K562 (cell line): ENCODE results near the gene KDM2B. TPM values are rescaled to one million over a fixed set of nuclear protein-coding genes. Genes with fewer than 3 reads are reported as not detected.

Experiments used
- CCNT2 ChIP-seq: IDR thresholded peaks from 2 replicates; pipeline ENCODE4 v1.6.1; 2011; ENCODE audit warnings: borderline replicate concordance, low read depth, mild to moderate bottlenecking, moderate library complexity, mixed read lengths, low read length; ENCODE audit not compliant: insufficient read length; ENCODE audit errors: extremely low read depth
- DNMT1 ChIP-seq: fragments of 450-650 bp; IDR thresholded peaks from 2 replicates; pipeline ENCODE4 v1.6.1; 2016; ENCODE audit warnings: antibody characterized with exemption, mild to moderate bottlenecking
- ETV5 ChIP-seq: sonication (generic); formaldehyde crosslinking; IDR thresholded peaks from 2 replicates; pipeline ENCODE4 v1.4.0; 2020; ENCODE audit warnings: low read depth, mild to moderate bottlenecking, missing genetic modification reagents
- FOS ChIP-seq: IDR thresholded peaks from 3 replicates; pipeline ENCODE4 v1.6.1; 2011; ENCODE audit not compliant: insufficient read length; ENCODE audit errors: extremely low read depth
- GABPA ChIP-seq: fragments of 200-800 bp; sonication (Bioruptor generic); conservative IDR thresholded peaks from 2 replicates; pipeline ENCODE4 v1.6.1; 2016; ENCODE audit warnings: low read depth, missing genetic modification characterization, missing compliant biosample characterization
- KDM1A ChIP-seq, 2 experiments: fragments of 450-650 bp; IDR thresholded peaks; 2 replicates each; pipeline ENCODE4 v1.6.1; 2016; ENCODE audit warnings: mild to moderate bottlenecking in 2 of 2
- KDM2B ChIP-seq: fragments of 250-450 bp; sonication (Bioruptor Pico); IDR thresholded peaks from 2 replicates; pipeline ENCODE4 v1.8.0; 2021; ENCODE audit warnings: mild to moderate bottlenecking, moderate library complexity
- MEIS2 ChIP-seq: fragments of 450-650 bp; IDR thresholded peaks from 2 replicates; pipeline ENCODE4 v1.6.1; 2014; ENCODE audit warnings: mild to moderate bottlenecking; ENCODE audit not compliant: partially characterized antibody
- NELFE ChIP-seq: IDR thresholded peaks from 2 replicates; pipeline ENCODE4 v1.6.1; 2011; ENCODE audit warnings: mild to moderate bottlenecking; ENCODE audit not compliant: insufficient read depth, insufficient read length
- POLR2H ChIP-seq: IDR thresholded peaks from 2 replicates; pipeline ENCODE4 v1.6.1; 2016; ENCODE audit warnings: missing genetic modification characterization, low read depth, mild to moderate bottlenecking, control low read depth, missing compliant biosample characterization, moderate library complexity
- RBM22 ChIP-seq: fragments of 200-400 bp; formaldehyde crosslinking; IDR thresholded peaks from 2 replicates; pipeline ENCODE4 v1.6.1; 2018; ENCODE audit warnings: low read length, low read depth; ENCODE audit not compliant: poor library complexity, severe bottlenecking
- TAF7 ChIP-seq: fragments of 450-650 bp; IDR thresholded peaks from 2 replicates; pipeline ENCODE4 v1.6.1; 2016; ENCODE audit warnings: missing genetic modification characterization, missing compliant biosample characterization
- YY1 ChIP-seq, 3 experiments: IDR thresholded peaks; 2 replicates each; pipeline ENCODE4 v1.6.1; 2011; ENCODE audit warnings: low read length in 2 of 3, mild to moderate bottlenecking in 2 of 3, moderate library complexity in 2 of 3, borderline replicate concordance in 1 of 3, control low read depth in 1 of 3, low read depth in 1 of 3; ENCODE audit not compliant: insufficient read depth in 3 of 3, insufficient replicate concordance in 2 of 3, control insufficient read depth in 1 of 3, insufficient read length in 1 of 3; ENCODE audit errors: extremely low read depth in 1 of 3
- ZFX ChIP-seq: sonication (generic); formaldehyde crosslinking; IDR thresholded peaks from 2 replicates; pipeline ENCODE4 v1.8.0; 2022; ENCODE audit warnings: mild to moderate bottlenecking, missing genetic modification reagents, moderate library complexity
- ZNF212 ChIP-seq: fragments of 450-650 bp; formaldehyde crosslinking; IDR thresholded peaks from 2 replicates; pipeline ENCODE4 v1.4.0; 2020; ENCODE audit warnings: mild to moderate bottlenecking
- ZNF431 ChIP-seq: sonication (generic); formaldehyde crosslinking; IDR thresholded peaks from 2 replicates; pipeline ENCODE4 v1.8.0; 2022; ENCODE audit warnings: mild to moderate bottlenecking, missing genetic modification reagents
- ZSCAN29 ChIP-seq: fragments of 450-650 bp; IDR thresholded peaks from 2 replicates; pipeline ENCODE4 v1.6.1; 2017
- ZZZ3 ChIP-seq: fragments of 450-650 bp; IDR thresholded peaks from 2 replicates; pipeline ENCODE4 v1.6.1; 2016; ENCODE audit warnings: antibody characterized with exemption, mild to moderate bottlenecking, moderate library complexity
- polyA plus RNA-seq, 8 experiments: library from polyadenylated mRNA; depleted of rRNA in 4 of 8; stranded (reverse) in 5 of 8; unstranded in 3 of 8; fragments of >200 nt; fragmentation: Nextera tagmentation in 2 of 8; fragmentation: Illumina TruSeq in 1 of 8; extraction: Ambion mirVana in 2 of 8; extraction: Trizol in 1 of 8; gene quantifications; 2 replicates each; pipeline versions ENCODE4 v1.2.1 to v1.2.3, GENCODE V29; 2011 to 2014; ENCODE audit warnings: inconsistent platforms in 1 of 8, missing spikeins in 1 of 8
- total RNA-seq, 7 experiments: library from RNA; depleted of rRNA in 6 of 7; stranded (reverse); fragments of >200 nt in 6 of 7; fragmentation: Illumina TruSeq in 2 of 7; extraction: Trizol in 2 of 7; gene quantifications; 2 replicates each; pipeline versions ENCODE4 v1.2.1 to v1.2.3, GENCODE V29; 2011 to 2021; ENCODE audit warnings: low replicate concordance in 1 of 7
- TF ChIP-seq, protein P1 (sequence below): IDR thresholded peaks from 3 replicates; pipeline ENCODE4 v1.6.1; 2011; ENCODE audit warnings: borderline replicate concordance, mild to moderate bottlenecking, moderate library complexity; ENCODE audit not compliant: insufficient read length; ENCODE audit errors: extremely low read depth
- TF ChIP-seq, protein P2 (sequence below), 2 experiments: IDR thresholded peaks; 2 replicates each; pipeline ENCODE4 v1.6.1; 2012; ENCODE audit warnings: improper control_type of control experiment in 2 of 2, low read depth in 2 of 2, low read length in 2 of 2, borderline replicate concordance in 1 of 2

Gene KDM2B
- total and polyA plus RNA-seq, 9 of the 15 experiments (the other 6 are each of a cell fraction or from before 2014, with no cell fraction given) = 7.4 to 50.5 (median 22.5) TPM

DNA sequence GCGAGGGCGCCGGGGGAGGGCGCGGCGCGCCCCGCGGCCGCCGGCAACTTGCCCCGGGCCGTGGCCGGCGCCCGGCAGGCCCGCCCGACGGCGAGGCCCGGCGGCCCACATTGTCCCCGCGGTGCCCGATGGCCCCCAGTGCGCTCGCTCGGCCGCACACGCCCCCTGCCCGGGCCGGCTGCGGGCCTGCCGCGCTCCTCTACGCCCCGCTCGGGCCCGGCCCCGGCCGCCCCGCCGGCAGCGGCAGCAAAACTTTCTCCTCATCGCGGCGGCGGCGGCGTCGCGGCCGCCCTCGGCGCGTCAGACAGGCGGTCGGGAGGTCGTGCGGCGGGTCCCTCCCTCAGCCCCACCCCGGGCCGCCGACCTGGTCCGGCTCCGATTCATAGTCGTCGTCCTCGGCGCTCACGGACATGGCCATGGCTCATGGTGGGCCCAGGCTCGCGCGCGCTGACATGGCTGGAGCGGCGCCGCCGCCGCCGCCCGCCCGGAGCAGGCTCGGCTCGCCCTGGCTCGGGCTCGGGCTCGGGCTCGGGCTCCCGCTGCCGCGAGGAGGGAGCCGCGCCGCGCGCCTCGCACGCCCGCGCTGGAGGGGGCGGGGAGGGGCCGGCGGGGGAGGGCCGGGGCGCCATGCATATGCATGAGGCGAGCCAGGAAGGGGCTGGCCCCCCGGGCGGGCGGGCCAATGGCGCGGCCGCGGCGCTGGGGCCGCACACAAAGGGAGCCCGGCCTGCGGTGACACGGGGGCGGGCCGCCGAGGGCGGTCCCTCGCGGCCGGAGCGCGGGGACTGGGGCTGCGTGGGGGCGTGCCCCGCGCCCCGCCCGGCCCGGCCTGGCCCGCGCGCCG, 113.8 kb downstream of the KDM2B start (continued):
- TF ChIP-seq GABPA (tag) (peak; percentile 72), TAF7 (tag) (no peak), ZNF212 (CRISPR knock-in tag) (no peak), ZFX (CRISPR knock-in tag) (peak; percentile 64), NELFE (no peak), MEIS2 (no peak), YY1 (IDR thresholded peaks at IDR 0.05; ENCODE audit: borderline replicate concordance in 1 of 3, control insufficient read depth in 1 of 3, extremely low read depth in 1 of 3, insufficient read depth in 3 of 3, insufficient read length in 1 of 3, insufficient replicate concordance in 2 of 3, low read depth in 1 of 3, low read length in 2 of 3) (peak in 2 of 3 experiments; percentile 31 to 46), POLR2H (tag) (no peak), ZZZ3 (no peak), KDM1A (IDR thresholded peaks at IDR 0.05) (no peak), ZNF431 (CRISPR knock-in tag) (peak; percentile 65; the same call in 1 of the 2 replicates), KDM2B (CRISPR knock-in tag) (peak; percentile 16; the same call in 1 of the 2 replicates), ETV5 (no peak), ZSCAN29 (no peak), FOS (peak; percentile 23), CCNT2 (peak; percentile 83), RBM22 (no peak), DNMT1 (no peak)
- TF ChIP-seq, protein P1, sequence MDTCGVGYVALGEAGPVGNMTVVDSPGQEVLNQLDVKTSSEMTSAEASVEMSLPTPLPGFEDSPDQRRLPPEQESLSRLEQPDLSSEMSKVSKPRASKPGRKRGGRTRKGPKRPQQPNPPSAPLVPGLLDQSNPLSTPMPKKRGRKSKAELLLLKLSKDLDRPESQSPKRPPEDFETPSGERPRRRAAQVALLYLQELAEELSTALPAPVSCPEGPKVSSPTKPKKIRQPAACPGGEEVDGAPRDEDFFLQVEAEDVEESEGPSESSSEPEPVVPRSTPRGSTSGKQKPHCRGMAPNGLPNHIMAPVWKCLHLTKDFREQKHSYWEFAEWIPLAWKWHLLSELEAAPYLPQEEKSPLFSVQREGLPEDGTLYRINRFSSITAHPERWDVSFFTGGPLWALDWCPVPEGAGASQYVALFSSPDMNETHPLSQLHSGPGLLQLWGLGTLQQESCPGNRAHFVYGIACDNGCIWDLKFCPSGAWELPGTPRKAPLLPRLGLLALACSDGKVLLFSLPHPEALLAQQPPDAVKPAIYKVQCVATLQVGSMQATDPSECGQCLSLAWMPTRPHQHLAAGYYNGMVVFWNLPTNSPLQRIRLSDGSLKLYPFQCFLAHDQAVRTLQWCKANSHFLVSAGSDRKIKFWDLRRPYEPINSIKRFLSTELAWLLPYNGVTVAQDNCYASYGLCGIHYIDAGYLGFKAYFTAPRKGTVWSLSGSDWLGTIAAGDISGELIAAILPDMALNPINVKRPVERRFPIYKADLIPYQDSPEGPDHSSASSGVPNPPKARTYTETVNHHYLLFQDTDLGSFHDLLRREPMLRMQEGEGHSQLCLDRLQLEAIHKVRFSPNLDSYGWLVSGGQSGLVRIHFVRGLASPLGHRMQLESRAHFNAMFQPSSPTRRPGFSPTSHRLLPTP = no peak
- TF ChIP-seq, protein P2, sequence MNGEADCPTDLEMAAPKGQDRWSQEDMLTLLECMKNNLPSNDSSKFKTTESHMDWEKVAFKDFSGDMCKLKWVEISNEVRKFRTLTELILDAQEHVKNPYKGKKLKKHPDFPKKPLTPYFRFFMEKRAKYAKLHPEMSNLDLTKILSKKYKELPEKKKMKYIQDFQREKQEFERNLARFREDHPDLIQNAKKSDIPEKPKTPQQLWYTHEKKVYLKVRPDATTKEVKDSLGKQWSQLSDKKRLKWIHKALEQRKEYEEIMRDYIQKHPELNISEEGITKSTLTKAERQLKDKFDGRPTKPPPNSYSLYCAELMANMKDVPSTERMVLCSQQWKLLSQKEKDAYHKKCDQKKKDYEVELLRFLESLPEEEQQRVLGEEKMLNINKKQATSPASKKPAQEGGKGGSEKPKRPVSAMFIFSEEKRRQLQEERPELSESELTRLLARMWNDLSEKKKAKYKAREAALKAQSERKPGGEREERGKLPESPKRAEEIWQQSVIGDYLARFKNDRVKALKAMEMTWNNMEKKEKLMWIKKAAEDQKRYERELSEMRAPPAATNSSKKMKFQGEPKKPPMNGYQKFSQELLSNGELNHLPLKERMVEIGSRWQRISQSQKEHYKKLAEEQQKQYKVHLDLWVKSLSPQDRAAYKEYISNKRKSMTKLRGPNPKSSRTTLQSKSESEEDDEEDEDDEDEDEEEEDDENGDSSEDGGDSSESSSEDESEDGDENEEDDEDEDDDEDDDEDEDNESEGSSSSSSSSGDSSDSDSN (IDR thresholded peaks at IDR 0.05; ENCODE audit: borderline replicate concordance in 1 of 2, low read depth in 2 of 2, low read length in 2 of 2) = peak; percentile 74 to 95; a peak in 3 of 4 replicates
